OCI-LY1 (cell line): ENCODE results near the gene TERT.

Source experiments
- H2AFZ ChIP-seq: fragments of 200-600 bp; sonication (generic), shearing (Covaris generic); 2 replicates; pipeline ENCODE4 v1.6.0; 2014; ENCODE audit warnings: antibody characterized with exemption, mild to moderate bottlenecking, low read length
- H3F3A ChIP-seq: fragments of 200-600 bp; sonication (generic), shearing (Covaris generic); 2 replicates; pipeline ENCODE4 v1.6.0; 2014; ENCODE audit warnings: mild to moderate bottlenecking, antibody characterized with exemption, low read length, moderate library complexity; ENCODE audit not compliant: insufficient read depth
- H3K27ac ChIP-seq: fragments of 200-600 bp; sonication (generic); 2 replicates; pipeline ENCODE4 v1.5.1; 2014; ENCODE audit warnings: low read length, mixed run types, mild to moderate bottlenecking, low read depth; ENCODE audit not compliant: poor library complexity, severe bottlenecking
- H3K27me3 ChIP-seq: fragments of 200-600 bp; sonication (generic); 2 replicates; pipeline ENCODE4 v1.6.0; 2014; ENCODE audit warnings: antibody characterized with exemption, mild to moderate bottlenecking, low read length, moderate library complexity; ENCODE audit not compliant: insufficient read depth
- H3K36me3 ChIP-seq: fragments of 200-600 bp; sonication (generic); 2 replicates; pipeline ENCODE4 v1.6.1; 2014; ENCODE audit warnings: mild to moderate bottlenecking, antibody characterized with exemption, low read length, moderate library complexity, mixed read lengths; ENCODE audit not compliant: insufficient read depth
- H3K4me1 ChIP-seq: fragments of 200-600 bp; sonication (generic); 2 replicates; pipeline ENCODE4 v1.5.1; 2014; ENCODE audit warnings: mild to moderate bottlenecking, low read length, moderate library complexity; ENCODE audit not compliant: insufficient read depth, severe bottlenecking
- H3K4me2 ChIP-seq: fragments of 200-600 bp; sonication (generic), shearing (Covaris generic); 2 replicates; pipeline ENCODE4 v1.6.1; 2014; ENCODE audit warnings: low read length
- H3K4me3 ChIP-seq: fragments of 200-600 bp; sonication (generic); 2 replicates; pipeline ENCODE4 v1.5.1; 2014; ENCODE audit warnings: low read length, low read depth, mild to moderate bottlenecking, mixed read lengths; ENCODE audit not compliant: poor library complexity, severe bottlenecking
- H3K79me2 ChIP-seq: fragments of 200-600 bp; shearing (Covaris generic); 2 replicates; pipeline ENCODE4 v1.6.1; 2016; ENCODE audit warnings: mixed run types, low read length, mixed read lengths; ENCODE audit not compliant: insufficient read depth
- H3K9ac ChIP-seq: fragments of 200-600 bp; sonication (generic), shearing (Covaris generic); 2 replicates; pipeline ENCODE4 v1.6.1; 2014; ENCODE audit warnings: mild to moderate bottlenecking, low read length, mixed read lengths
- H3K9me2 ChIP-seq: fragments of 200-600 bp; sonication (generic), shearing (Covaris generic); 2 replicates; pipeline ENCODE4 v1.6.1; 2014; ENCODE audit warnings: low read depth, mild to moderate bottlenecking, low read length, mixed read lengths
- H3K9me3 ChIP-seq: fragments of 200-600 bp; shearing (Covaris generic); 2 replicates; pipeline ENCODE4 v1.6.1; 2014; ENCODE audit warnings: low read length, mixed read lengths
- H4K20me1 ChIP-seq: fragments of 200-600 bp; sonication (generic), shearing (Covaris generic); 2 replicates; pipeline ENCODE4 v1.6.0; 2016; ENCODE audit warnings: mild to moderate bottlenecking, low read length; ENCODE audit not compliant: insufficient read depth
- CTCF ChIP-seq: fragments of 200-600 bp; sonication (generic), shearing (Covaris generic); IDR thresholded peaks from 2 replicates; pipeline ENCODE4 v1.5.1; 2017; ENCODE audit warnings: mild to moderate bottlenecking, antibody characterized with exemption, low read length, moderate library complexity, mixed read lengths
- EZH2 ChIP-seq: fragments of 200-600 bp; sonication (generic), shearing (Covaris generic); IDR thresholded peaks from 2 replicates; pipeline ENCODE4 v1.8.0; 2017; ENCODE audit warnings: borderline replicate concordance, mixed run types, mild to moderate bottlenecking, antibody characterized with exemption, low read length, moderate library complexity, mixed read lengths

Gene TERT

GRCh38 chr5:1203968-1204692 is 90.7 kb downstream of the TERT start:
- Histone ChIP-seq H3F3A (no peaks in the 10 kb centered on the region), H4K20me1 (no peaks in the 10 kb centered on the region), H3K4me2 (no peak overlapping the region), H3K27me3 (peaks cover 8% of the 10 kb centered on the region; the same call in 1 of the 2 replicates), H3K9me2 (no peaks in the 10 kb centered on the region), H3K9me3 (no peaks in the 10 kb centered on the region), H3K9ac (no peak overlapping the region), H3K36me3 (no peaks in the 10 kb centered on the region), H3K4me3 (no peak overlapping the region), H3K27ac (no peak overlapping the region), H3K79me2 (no peaks in the 10 kb centered on the region), H3K4me1 (no peaks in the 10 kb centered on the region), H2AFZ (no peak overlapping the region)
- TF ChIP-seq EZH2 (no peak), CTCF (no peak)

- Histone ChIP-seq H3K36me3 (no peaks in the 10 kb centered on the region), H3K79me2 (no peaks in the 10 kb centered on the region), H3K4me1 (no peaks in the 10 kb centered on the region), H3K4me2 (no peak overlapping the region), H3K4me3 (no peak overlapping the region), H3F3A (no peaks in the 10 kb centered on the region), H3K27ac (no peak overlapping the region), H4K20me1 (no peaks in the 10 kb centered on the region), H3K9me3 (no peaks in the 10 kb centered on the region), H3K9ac (no peak overlapping the region), H2AFZ (no peak overlapping the region), H3K27me3 (peaks cover 8% of the 10 kb centered on the region; the same call in 1 of the 2 replicates), H3K9me2 (no peaks in the 10 kb centered on the region)
- TF ChIP-seq EZH2, result no peak
- TF ChIP-seq CTCF, result no peak
Measured at GRCh38 chr5:1203311-1203967, 91.4 kb downstream of the TERT start.
